ENCODE data around the gene KLHL36. TPM values are rescaled to one million over a fixed set of nuclear protein-coding genes. Genes with fewer than 3 reads are reported as not detected.
A peak's percentile ranks its signal among the peaks of the same experiment; 100 is the strongest.

KLHL36 gene
- total RNA-seq, 4 donors from 2014 or later: 15.6 to 33.9 (median 18.2) TPM

- in situ Hi-C loops (cut with MboI; ENCODE audit: low sequenced_read_pairs in 4 of 4): no loop called here
Observed at GRCh38 chr16:84607061-84607460, 41.2 kb upstream of the KLHL36 start.

GRCh38 chr16:84607694-84608093 lies 40.6 kb upstream of the KLHL36 start:
- no peak for ATAC-seq
- Histone ChIP-seq H3K9me3 (no peaks in the 10 kb centered on the region), H3K4me1 (peaks cover 0 to 5% of the 10 kb centered on the region in 2 donors), H3K27ac (no peak overlapping the region), H3K4me3 (no peak overlapping the region), H3K36me3 (no peaks in the 10 kb centered on the region), H3K27me3 (no peaks in the 10 kb centered on the region)
- in situ Hi-C loops (cut with MboI; ENCODE audit: low sequenced_read_pairs in 4 of 4) (no loop called here), intact Hi-C loops (cut with DNase I; ENCODE audit: low total_unique reads) (no loop called here)
- TF ChIP-seq CTCF (IDR thresholded peaks at IDR 0.05 in 4 of 5, conservative IDR thresholded peaks at IDR 0.05 in 1 of 5) (no peak), POLR2A (IDR thresholded peaks at IDR 0.05) (peak in 1 of 2 donors; percentile 25)
- peak in 1 of 2 donors; percentile 17 for DNase-seq

More at GRCh38 chr16:84607061-84607460, 41.2 kb upstream of the KLHL36 start:
- no peak overlapping the region for H3K27ac ChIP-seq
- no peaks in the 10 kb centered on the region for H3K36me3 ChIP-seq
- ATAC-seq (no peak), DNase-seq (no peak)
- intact Hi-C loops (cut with DNase I; ENCODE audit: low total_unique reads): no loop called here
- no peaks in the 10 kb centered on the region for H3K27me3 ChIP-seq
- peaks cover 0 to 5% of the 10 kb centered on the region in 2 donors for H3K4me1 ChIP-seq
- no peaks in the 10 kb centered on the region for H3K9me3 ChIP-seq
- TF ChIP-seq CTCF (IDR thresholded peaks at IDR 0.05 in 4 of 5, conservative IDR thresholded peaks at IDR 0.05 in 1 of 5) (no peak), POLR2A (IDR thresholded peaks at IDR 0.05) (no peak)
- H3K4me3 ChIP-seq: no peak overlapping the region

GRCh38 chr16:84608282-84608681 lies 40.0 kb upstream of the KLHL36 start:
- Histone ChIP-seq H3K4me1 (peaks cover 0 to 1% of the 10 kb centered on the region in 2 donors), H3K9me3 (no peaks in the 10 kb centered on the region), H3K27ac (no peak overlapping the region), H3K27me3 (peaks cover 0 to 3% (median 0%) of the 10 kb centered on the region in 3 donors), H3K36me3 (no peaks in the 10 kb centered on the region), H3K4me3 (no peak overlapping the region)
- intact Hi-C loops (cut with DNase I; ENCODE audit: low total_unique reads): no loop called here
- in situ Hi-C loops (cut with MboI; ENCODE audit: low sequenced_read_pairs in 4 of 4): no loop called here
- no peak for DNase-seq
- no peak for TF ChIP-seq POLR2A (IDR thresholded peaks at IDR 0.05)
- no peak for TF ChIP-seq CTCF (IDR thresholded peaks at IDR 0.05 in 4 of 5, conservative IDR thresholded peaks at IDR 0.05 in 1 of 5)
- no peak for ATAC-seq

GRCh38 chr16:84609563-84610177 lies 38.6 kb upstream of the KLHL36 start:
- Histone ChIP-seq H3K9me3 (no peaks in the 10 kb centered on the region), H3K4me1 (no peaks in the 10 kb centered on the region), H3K4me3 (no peak overlapping the region), H3K27me3 (peaks cover 6 to 9% (median 7%) of the 10 kb centered on the region in 3 donors), H3K27ac (no peak overlapping the region), H3K36me3 (no peaks in the 10 kb centered on the region)
- TF ChIP-seq POLR2A (IDR thresholded peaks at IDR 0.05): no peak
- TF ChIP-seq CTCF (IDR thresholded peaks at IDR 0.05 in 4 of 5, conservative IDR thresholded peaks at IDR 0.05 in 1 of 5): no peak
- intact Hi-C loops (cut with DNase I; ENCODE audit: low total_unique reads) (no loop called here), in situ Hi-C loops (cut with MboI; ENCODE audit: low sequenced_read_pairs in 4 of 4) (loop anchor here in 1 of 4 donors (10.0 kb wide), 1 partner anchor 115 kb away; no protein-coding TSS in a partner anchor)
- DNase-seq (no peak), ATAC-seq (no peak)
